ENCODE results near the gene DUOXA1.
A peak's percentile ranks its signal among the peaks of the same experiment; 100 is the strongest.
"Not testable (repeated sequence)": the region's sequence is repeated elsewhere in the genome, so short reads cannot be mapped to it uniquely, and the experiment has no call there.

Gene DUOXA1

GRCh38 chr15:45089712-45090373 is 39.8 kb downstream of the DUOXA1 start:
- no peak for DNase-seq (ENCODE audit: low spot score)

DNA sequence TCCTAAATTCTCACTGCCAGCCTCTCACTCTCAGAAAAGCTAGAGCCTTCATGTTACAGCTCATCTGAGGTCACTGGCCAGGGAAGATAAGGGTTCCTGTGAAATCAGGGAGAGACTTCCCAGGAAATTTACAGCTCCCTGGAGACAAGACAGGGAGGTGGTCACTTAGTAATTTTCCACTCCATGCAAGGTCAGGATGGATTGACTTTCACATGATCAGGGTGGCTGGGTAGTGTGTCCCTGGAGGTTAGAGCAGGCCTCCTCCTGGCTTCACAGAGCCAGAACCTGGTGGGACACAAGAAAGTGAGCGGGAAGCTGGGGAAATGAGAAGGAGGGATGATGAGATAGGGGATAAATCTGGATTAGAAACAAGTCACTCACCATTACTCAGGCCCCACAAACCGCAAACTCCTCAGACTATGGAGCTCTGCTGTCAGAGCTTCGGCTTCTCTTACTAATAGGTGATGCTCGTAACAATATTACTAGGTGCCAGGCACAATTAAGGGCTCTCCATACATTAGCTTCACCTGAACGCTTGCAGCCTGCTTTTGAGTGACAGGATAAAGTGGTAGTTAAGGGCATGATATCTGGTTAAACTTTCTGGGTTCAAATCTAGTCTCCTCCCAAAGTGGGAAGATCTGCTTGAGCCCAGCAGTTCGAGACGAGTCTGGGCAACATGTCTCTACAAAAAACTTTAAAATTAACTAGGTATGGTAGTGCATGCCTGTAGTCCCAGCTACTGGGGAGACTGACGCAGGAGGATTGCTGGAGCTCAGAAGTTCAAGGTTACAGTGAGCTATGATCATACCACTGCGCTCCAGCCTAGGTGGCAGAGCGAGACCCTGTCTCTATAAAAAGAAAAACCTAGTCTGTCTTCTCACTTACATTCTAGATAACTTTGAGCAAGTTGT is 40.6 kb downstream of the DUOXA1 start:
- DNase-seq (ENCODE audit: low spot score), result peak; percentile 62

DNA sequence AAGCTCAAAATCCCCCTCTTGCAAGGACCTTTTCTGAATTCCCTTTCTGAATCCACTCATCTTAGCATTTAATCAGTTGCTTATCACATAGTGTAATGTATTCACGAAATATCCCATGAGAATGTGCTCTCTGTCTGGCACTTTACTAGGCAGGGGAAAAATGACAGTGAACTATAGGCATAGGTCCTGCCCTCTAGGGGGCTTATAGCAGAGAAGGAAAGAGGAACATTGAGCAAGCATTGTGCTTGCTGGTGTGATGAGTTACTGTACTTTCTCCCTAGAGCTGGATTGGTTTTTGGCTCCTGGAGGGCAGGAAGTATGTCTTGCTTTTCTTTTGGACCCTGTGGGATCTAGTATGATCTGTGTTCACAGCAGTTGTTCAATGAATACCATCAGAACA is 42.2 kb downstream of the DUOXA1 start:
- no peak for DNase-seq (ENCODE audit: low spot score)

GRCh38 chr15:45084163-45084562 is 45.5 kb downstream of the DUOXA1 start:
- no peak for DNase-seq (ENCODE audit: low spot score)

GRCh38 chr15:45083223-45083622 is 46.5 kb downstream of the DUOXA1 start:
- DNase-seq (ENCODE audit: low spot score), result no peak

DNA sequence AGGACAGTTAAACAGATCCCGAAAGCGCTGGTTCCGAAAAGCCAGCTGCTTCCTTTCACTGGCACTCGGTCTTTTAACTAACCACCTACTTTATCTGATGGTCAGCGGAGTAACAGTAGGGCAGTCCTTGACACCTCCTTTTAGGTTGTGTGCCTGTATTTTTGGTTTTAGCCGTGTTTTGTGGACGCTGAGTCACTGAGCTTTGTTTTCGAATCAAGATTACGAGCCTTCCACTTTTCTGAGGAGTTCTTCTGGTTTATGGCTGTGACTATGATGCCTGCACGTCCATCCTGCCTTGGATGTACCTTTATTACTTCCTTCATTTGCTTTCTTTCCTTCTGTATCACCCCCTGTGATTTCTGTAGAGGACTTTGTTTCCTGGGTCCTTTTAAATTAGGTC is 47.3 kb downstream of the DUOXA1 start:
- DNase-seq (ENCODE audit: low spot score), result not testable (repeated sequence)

DNA sequence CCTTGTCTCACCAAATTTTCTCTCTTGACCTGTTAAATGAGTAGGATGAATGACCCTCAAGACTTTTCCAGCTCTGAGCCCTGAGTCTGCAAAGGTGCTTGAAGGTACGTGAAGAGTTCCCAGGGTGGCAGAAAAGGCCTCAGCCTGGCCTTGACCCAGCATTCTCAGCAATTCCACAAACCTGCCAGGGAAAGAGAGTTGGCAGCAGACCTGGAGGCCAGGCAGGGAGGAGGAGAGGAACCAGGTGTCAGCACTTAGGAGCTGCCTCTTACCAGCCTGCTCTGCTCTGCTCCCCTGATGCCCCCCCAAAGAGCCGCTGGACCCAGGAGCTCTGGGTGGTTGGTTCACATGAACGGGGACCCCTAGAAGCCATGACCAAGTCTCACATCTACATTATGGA is 49.1 kb downstream of the DUOXA1 start:
- DNase-seq (ENCODE audit: low spot score), result not testable (repeated sequence)

DNA sequence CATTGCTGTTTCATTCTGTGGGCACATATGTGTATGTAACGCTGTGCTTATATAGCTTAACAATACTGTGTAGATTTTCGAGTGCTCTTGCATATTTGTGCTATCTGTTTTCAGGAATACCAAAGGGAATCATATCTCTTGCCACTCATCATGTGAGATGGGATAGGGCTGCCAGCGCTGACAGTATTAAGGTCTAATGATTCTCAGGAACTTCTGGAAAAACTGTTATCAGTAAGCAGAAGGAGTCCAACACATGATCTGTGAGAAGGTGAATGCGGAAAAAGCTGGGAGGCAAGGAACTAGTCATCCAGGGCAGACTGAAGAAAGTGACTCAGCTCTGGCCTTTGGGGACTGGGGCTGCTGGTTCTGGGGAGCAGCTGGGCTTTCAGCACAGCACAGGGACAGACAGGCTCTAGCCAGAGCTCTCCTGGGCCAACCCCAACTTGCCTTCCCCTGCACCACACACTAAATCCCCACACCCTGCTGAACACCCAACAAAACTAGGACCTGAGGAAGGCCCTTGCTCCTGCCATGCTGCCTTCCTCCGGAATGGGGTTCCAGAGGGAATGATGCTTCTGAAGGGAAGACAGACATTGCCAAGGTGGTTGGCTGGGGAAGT is 49.9 kb downstream of the DUOXA1 start:
- DNase-seq (ENCODE audit: low spot score), result not testable (repeated sequence)

DNA sequence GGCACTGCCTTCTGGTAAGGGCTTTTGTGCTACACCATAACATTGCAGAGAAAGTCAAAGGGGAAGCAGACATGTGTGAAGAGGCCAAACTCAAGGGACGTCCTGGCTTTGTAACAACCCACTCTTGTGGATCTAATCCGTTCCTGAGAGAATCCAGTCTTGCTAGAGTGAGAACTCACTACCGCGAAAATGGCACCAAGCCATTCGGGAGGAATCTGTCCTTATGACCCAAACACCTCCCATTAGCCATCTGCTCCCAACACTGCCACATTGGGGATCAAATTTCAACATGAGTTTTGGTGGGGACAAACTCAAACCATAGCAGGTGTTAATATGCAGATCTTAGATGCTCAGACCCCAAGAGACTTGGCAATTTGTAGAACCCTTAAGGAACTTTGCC is 50.5 kb downstream of the DUOXA1 start:
- not testable (repeated sequence) for DNase-seq (ENCODE audit: low spot score)

DNA sequence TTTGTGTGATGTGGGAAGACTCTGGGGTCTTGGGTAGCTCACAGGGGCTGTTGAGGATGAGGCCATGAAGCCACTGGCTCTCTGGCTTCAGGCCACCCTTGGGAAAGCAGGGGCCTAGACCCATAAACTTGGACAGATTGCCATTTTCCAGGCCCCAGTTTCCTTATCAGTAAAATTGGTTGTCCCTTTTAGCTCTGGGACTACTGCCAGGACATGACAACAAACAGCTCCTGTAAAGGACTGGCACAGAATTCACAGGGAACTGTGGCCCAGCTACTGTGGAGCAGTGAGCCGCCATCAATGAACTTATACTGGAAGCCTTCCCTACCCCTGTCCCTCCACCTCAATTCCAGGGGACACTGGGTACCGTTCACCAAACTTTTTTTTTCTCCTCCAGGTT is 52.3 kb downstream of the DUOXA1 start:
- not testable (repeated sequence) for DNase-seq (ENCODE audit: low spot score)

DNA sequence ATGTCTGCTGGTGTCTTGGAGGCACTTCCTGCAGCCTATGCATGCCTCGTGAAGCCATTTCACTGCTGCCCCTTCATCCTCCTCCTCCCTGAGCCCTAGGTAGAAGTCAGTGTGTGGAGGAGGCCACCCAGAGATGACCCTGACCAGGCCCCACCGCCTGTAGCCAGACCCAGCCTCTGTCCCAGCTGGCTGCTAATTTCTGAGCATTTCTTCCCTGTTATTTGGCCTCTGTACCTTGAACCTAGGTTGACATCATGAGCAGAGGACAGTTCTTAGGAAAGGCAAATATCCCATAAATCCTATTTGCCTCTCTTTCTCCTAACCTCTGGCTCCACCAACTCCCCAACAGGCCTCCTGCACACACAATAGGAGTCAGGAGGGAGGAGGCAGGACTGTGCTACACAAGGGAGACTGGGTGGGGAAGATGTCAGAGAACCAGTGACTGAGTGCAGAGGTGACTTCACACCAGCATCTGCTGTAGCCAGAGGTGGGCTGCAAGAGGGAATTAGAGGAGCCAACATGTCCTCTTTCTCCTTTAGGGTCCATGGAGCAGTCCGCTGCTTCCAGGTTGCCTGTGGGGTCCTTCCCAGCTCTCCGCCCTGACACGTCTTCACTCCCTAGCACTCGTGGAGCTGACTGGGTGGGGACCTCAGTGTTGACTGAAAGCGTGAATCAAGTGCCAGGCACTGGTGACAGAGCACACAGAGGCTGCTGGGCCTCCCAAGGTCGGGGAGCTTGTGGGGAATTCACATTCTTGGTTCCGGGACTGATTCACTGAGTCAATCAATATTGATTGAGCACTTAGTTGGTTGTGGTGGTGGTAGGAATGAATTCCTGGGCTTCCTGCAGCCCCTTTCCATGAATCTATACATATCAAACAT is 54.0 kb downstream of the DUOXA1 start:
- not testable (repeated sequence) for DNase-seq (ENCODE audit: low spot score)

- not testable (repeated sequence) for DNase-seq (ENCODE audit: low spot score)
Measured at GRCh38 chr15:45073602-45074001, 56.1 kb downstream of the DUOXA1 start.

- not testable (repeated sequence) for DNase-seq (ENCODE audit: low spot score)
Measured at GRCh38 chr15:45069942-45070360, 59.7 kb downstream of the DUOXA1 start.
